Endothelial cell of umbilical vein (primary cell): Measurements from ENCODE around the gene MAN1A2. TPM values are rescaled to one million over a fixed set of nuclear protein-coding genes. Genes with fewer than 3 reads are reported as not detected.

Source experiments
- BruUV-seq: library from RNA; stranded (reverse); fragments of 400-500 nt; replicated peaks from 2 replicates; lab custom pipeline; 2021; lab: Mats Ljungman, UMichigan
- CTCF ChIA-PET: fragments of 300-600, 350-600 bp; sonication (Branson Sonifier 250); formaldehyde crosslinking; loops from one replicate; lab custom pipeline; 2021; ENCODE audit warnings: antibody characterized with exemption, inconsistent platforms; lab: Charles Lee
- POLR2A ChIA-PET: fragments of 300-600, 350-600 bp; sonication (Branson Sonifier 250); formaldehyde crosslinking; loops from one replicate; lab custom pipeline; 2021; ENCODE audit warnings: antibody characterized with exemption, inconsistent platforms; lab: Charles Lee
- DNase-seq: peaks from one replicate; pipeline ENCODE4 v3.0.0-alpha.2; 2011; ENCODE audit warnings: low read depth, low spot score
- FAIRE-seq: peaks from 2 replicates; lab custom pipeline; 2011; peaks lifted over from hg19 to GRCh38; lab: Jason Lieb, UNC
- H2AFZ ChIP-seq: 2 replicates; pipeline ENCODE4 v1.6.0; 2012; ENCODE audit warnings: low read depth, low read length, control low read depth, inconsistent platforms
- H3K27ac ChIP-seq: 2 replicates; pipeline ENCODE4 v1.5.1; 2011; ENCODE audit warnings: low read depth, mild to moderate bottlenecking, control low read depth, low read length, moderate library complexity; ENCODE audit not compliant: insufficient read depth
- H3K27me3 ChIP-seq, 2 experiments: 2 replicates each; pipeline versions ENCODE4 v1.6.0 to v1.6.1; 2011; ENCODE audit warnings: low read length in 2 of 2, mixed read lengths in 1 of 2; ENCODE audit not compliant: control insufficient read depth in 2 of 2, insufficient read depth in 2 of 2
- H3K36me3 ChIP-seq, 2 experiments: 2 replicates in 1 of 2; 3 replicates in 1 of 2; pipeline ENCODE4 v1.5.1; 2011; ENCODE audit warnings: low read length in 2 of 2, mild to moderate bottlenecking in 1 of 2, moderate library complexity in 1 of 2; ENCODE audit not compliant: control insufficient read depth in 2 of 2, insufficient read depth in 2 of 2; ENCODE audit errors: extremely low read depth in 1 of 2
- H3K4me1 ChIP-seq: 3 replicates; pipeline ENCODE4 v1.5.1; 2011; ENCODE audit warnings: mild to moderate bottlenecking, low read length; ENCODE audit not compliant: control insufficient read depth, insufficient read depth; ENCODE audit errors: extremely low read depth
- H3K4me2 ChIP-seq: 2 replicates; pipeline ENCODE4 v1.6.1; 2011; ENCODE audit warnings: low read length, control low read depth, mixed read lengths; ENCODE audit not compliant: insufficient read depth
- H3K4me3 ChIP-seq, 3 experiments: fragments of 200-600 bp in 1 of 3; sonication (generic), shearing (Covaris generic) in 1 of 3; replicated peaks in 1 of 3; 2 replicates each; pipeline ENCODE4 v1.5.1; 2011 to 2016; ENCODE audit warnings: control low read depth in 3 of 3, low read length in 3 of 3, mild to moderate bottlenecking in 2 of 3, inconsistent platforms in 1 of 3, low read depth in 1 of 3, moderate library complexity in 1 of 3; ENCODE audit not compliant: insufficient read depth in 1 of 3
- H3K79me2 ChIP-seq: 2 replicates; pipeline ENCODE4 v1.6.0; 2012; ENCODE audit warnings: low read length, inconsistent platforms; ENCODE audit not compliant: control insufficient read depth, insufficient read depth
- H3K9ac ChIP-seq: replicated peaks from 2 replicates; pipeline ENCODE3; 2011; ENCODE audit warnings: low read length, control low read depth; ENCODE audit not compliant: insufficient read depth; ENCODE audit errors: extremely low read depth
- H3K9me1 ChIP-seq: replicated peaks from 3 replicates; pipeline ENCODE4 v1.6.0; 2011; ENCODE audit warnings: mild to moderate bottlenecking, low read length; ENCODE audit not compliant: control insufficient read depth, insufficient read depth; ENCODE audit errors: extremely low read depth
- H3K9me3 ChIP-seq: replicated peaks from 2 replicates; pipeline ENCODE4 v1.5.1; 2012; ENCODE audit warnings: low read length, inconsistent platforms; ENCODE audit not compliant: control insufficient read depth, insufficient read depth
- H4K20me1 ChIP-seq: replicated peaks from 2 replicates; pipeline ENCODE3; 2011; ENCODE audit warnings: mild to moderate bottlenecking, low read length; ENCODE audit not compliant: control insufficient read depth, insufficient read depth; ENCODE audit errors: extremely low read depth
- CTCF ChIP-seq, 2 donors: IDR thresholded peaks; 1 replicate in 1 of 2; 2 replicates in 1 of 2; pipeline ENCODE4 v1.5.1; 2011; ENCODE audit warnings: low read length in 2 of 2, mild to moderate bottlenecking in 2 of 2, moderate library complexity in 2 of 2, control low read depth in 1 of 2, inconsistent platforms in 1 of 2, low read depth in 1 of 2; ENCODE audit not compliant: insufficient read depth in 1 of 2; ENCODE audit errors: extremely low read depth in 1 of 2
- EZH2 ChIP-seq: IDR thresholded peaks from 2 replicates; pipeline ENCODE4 v1.6.1; 2012; ENCODE audit warnings: borderline replicate concordance, low read depth, mild to moderate bottlenecking, moderate library complexity, low read length, inconsistent platforms; ENCODE audit not compliant: severe bottlenecking
- FOS ChIP-seq: IDR thresholded peaks from 2 replicates; pipeline ENCODE4 v1.6.1; 2011; ENCODE audit warnings: mild to moderate bottlenecking, low read length, moderate library complexity, borderline replicate concordance; ENCODE audit not compliant: insufficient read depth
- GATA2 ChIP-seq: IDR thresholded peaks from 2 replicates; pipeline ENCODE4 v1.7.0; 2011; ENCODE audit warnings: low read depth, mild to moderate bottlenecking, moderate library complexity, mixed read lengths, low read length; ENCODE audit not compliant: insufficient read length, insufficient read depth
- JUN ChIP-seq: IDR thresholded peaks from 2 replicates; pipeline ENCODE4 v1.6.1; 2011; ENCODE audit warnings: borderline replicate concordance, low read depth; ENCODE audit not compliant: insufficient read length, insufficient read depth
- MAX ChIP-seq: IDR thresholded peaks from 2 replicates; pipeline ENCODE4 v1.6.1; 2011; ENCODE audit not compliant: insufficient read depth, insufficient read length
- MYC ChIP-seq: IDR thresholded peaks from one replicate; pipeline ENCODE4 v1.6.1; 2011; ENCODE audit warnings: mild to moderate bottlenecking, low read depth, low read length
- POLR2A ChIP-seq: IDR thresholded peaks from 2 replicates; pipeline ENCODE4 v1.6.1; 2012; ENCODE audit warnings: low read depth, mild to moderate bottlenecking, control low read depth, low read length
- POLR2AphosphoS5 ChIP-seq: IDR thresholded peaks from 2 replicates; pipeline ENCODE4 v1.6.1; 2012; ENCODE audit warnings: low read depth, mild to moderate bottlenecking, control low read depth, low read length, moderate library complexity; ENCODE audit not compliant: insufficient read depth
- dilution Hi-C: fragments of 300-500 bp; cut with MboI; formaldehyde crosslinking; loops from one replicate; pipeline ENCODE4 v1.15.0; 2019; ENCODE audit warnings: low sequenced_read_pairs; ENCODE audit not compliant: extremely low pct_ligation_motif_present
- intact Hi-C: fragments of 100-400 bp; cut with micrococcal nuclease; formaldehyde crosslinking; loops from one replicate; pipeline ENCODE4 v1.10.0; 2022
- polyA plus RNA-seq, 4 experiments: library from polyadenylated mRNA; depleted of rRNA in 3 of 4; stranded (reverse) in 3 of 4; unstranded in 1 of 4; fragments of >200 nt; gene quantifications; 2 replicates each; pipeline versions ENCODE4 v1.2.1 to v1.2.3, GENCODE V29; 2011 to 2012; ENCODE audit warnings: missing spikeins in 1 of 4
- total RNA-seq: library from RNA; stranded (reverse); gene quantifications from 2 replicates; pipeline ENCODE4 v1.2.3, GENCODE V29; 2021

Gene MAN1A2
- total and polyA plus RNA-seq, 2 donors (not counting 3 experiments of a cell fraction or from before 2014, with no cell fraction given) = 13.5 to 36.2 TPM

GRCh38 chr1:117388328-117388727 is 21.1 kb downstream of the MAN1A2 start:
- peaks cover 43% of the 10 kb centered on the region for H3K79me2 ChIP-seq
- dilution Hi-C loops = no loop called here

GRCh38 chr1:117389284-117389683 is 22.0 kb downstream of the MAN1A2 start:
- intact Hi-C loops = no loop called here
- Histone ChIP-seq H2AFZ (no peak overlapping the region), H3K27ac (no peak overlapping the region), H3K4me2 (no peak overlapping the region), H4K20me1 (peaks cover 5% of the 10 kb centered on the region), H3K9me3 (no peaks in the 10 kb centered on the region), H3K27me3 (no peaks in the 10 kb centered on the region), H3K79me2 (peaks cover 42% of the 10 kb centered on the region), H3K36me3 (no peaks in the 10 kb centered on the region), H3K4me3 (no peak overlapping the region), H3K9me1 (peaks cover 2% of the 10 kb centered on the region), H3K9ac (no peak overlapping the region), H3K4me1 (no peaks in the 10 kb centered on the region)
- BruUV-seq = no TSS peak
- no peak for TF ChIP-seq POLR2AphosphoS5
- no peak for TF ChIP-seq MYC
- TF ChIP-seq MAX = no peak
- no peak for TF ChIP-seq FOS
- TF ChIP-seq POLR2A = no peak
- TF ChIP-seq JUN = no peak
- no peak for TF ChIP-seq EZH2
- no peak for TF ChIP-seq GATA2
- TF ChIP-seq CTCF (IDR thresholded peaks at IDR 0.05; ENCODE audit: extremely low read depth in 1 of 2, insufficient read depth in 1 of 2, low read depth in 1 of 2, low read length in 2 of 2) = no peak
- CTCF ChIA-PET = interaction anchor here (1.0 kb wide), 1 partner anchor 46 kb away, joined by 3 read pairs; no protein-coding TSS in a partner anchor
- dilution Hi-C loops = no loop called here
- DNase-seq (no peak), FAIRE-seq (no peak)
- POLR2A ChIA-PET = no interaction called here

More at GRCh38 chr1:117388328-117388727, 21.1 kb downstream of the MAN1A2 start:
- POLR2A ChIA-PET = no interaction called here
- DNase-seq (no peak), FAIRE-seq (no peak)
- Histone ChIP-seq H3K36me3 (no peaks in the 10 kb centered on the region), H3K9me1 (peaks cover 2% of the 10 kb centered on the region), H2AFZ (no peak overlapping the region), H3K27me3 (no peaks in the 10 kb centered on the region), H3K4me3 (no peak overlapping the region), H3K4me1 (no peaks in the 10 kb centered on the region), H3K9ac (no peak overlapping the region), H3K27ac (no peak overlapping the region), H3K9me3 (no peaks in the 10 kb centered on the region), H3K4me2 (no peak overlapping the region), H4K20me1 (peaks cover 5% of the 10 kb centered on the region)
- BruUV-seq = no TSS peak
- CTCF ChIA-PET = interaction anchor here (1.0 kb wide), 1 partner anchor 47 kb away, joined by 3 read pairs; no protein-coding TSS in a partner anchor
- intact Hi-C loops = no loop called here
- TF ChIP-seq CTCF (IDR thresholded peaks at IDR 0.05; ENCODE audit: extremely low read depth in 1 of 2, insufficient read depth in 1 of 2, low read depth in 1 of 2, low read length in 2 of 2) = no peak
